T-helper 2 cell treated with Interferon-gamma antibody and Interleukin-4, amounts not matched to agents 100 ng/mL and 5 ng/mL, for 36 hours (primary cell): ENCODE data around the gene TXNRD3. TPM values are rescaled to one million over a fixed set of nuclear protein-coding genes. Genes with fewer than 3 reads are reported as not detected.

Source experiments
- intact Hi-C: fragments of 100-400 bp; cut with micrococcal nuclease; formaldehyde crosslinking; loops from one replicate; pipeline ENCODE4 v1.15.1; 2023
- total RNA-seq: library from RNA; stranded (reverse); gene quantifications from 2 replicates; pipeline ENCODE4 v1.2.3, GENCODE V29; 2022

The TXNRD3 gene
- total RNA-seq, 1 donor from 2014 or later: 0.27 TPM

- intact Hi-C loops: no loop called here
These were observed 17.8 kb upstream of the TXNRD3 start for GRCh38 chr3:126672741-126673140.

GRCh38 chr3:126672340-126672739, 17.4 kb upstream of the TXNRD3 start:
- intact Hi-C loops: no loop called here

- intact Hi-C loops: no loop called here
These were observed 16.6 kb upstream of the TXNRD3 start for GRCh38 chr3:126671521-126671920.

- intact Hi-C loops: no loop called here
These were observed 13.8 kb upstream of the TXNRD3 start for GRCh38 chr3:126668450-126669401.

GRCh38 chr3:126667631-126668449, 12.9 kb upstream of the TXNRD3 start:
- intact Hi-C loops: no loop called here

GRCh38 chr3:126666658-126667528, 12.0 kb upstream of the TXNRD3 start:
- intact Hi-C loops: no loop called here

GRCh38 chr3:126665959-126666657, 11.2 kb upstream of the TXNRD3 start:
- intact Hi-C loops: no loop called here

- intact Hi-C loops: no loop called here
These were observed 10.5 kb upstream of the TXNRD3 start for GRCh38 chr3:126665221-126665936.

GRCh38 chr3:126664591-126665214, 9.8 kb upstream of the TXNRD3 start:
- intact Hi-C loops: no loop called here

GRCh38 chr3:126663750-126664149, 8.8 kb upstream of the TXNRD3 start:
- intact Hi-C loops: no loop called here

GRCh38 chr3:126663257-126663656, 8.3 kb upstream of the TXNRD3 start:
- intact Hi-C loops: no loop called here

- intact Hi-C loops: no loop called here
These were observed 6.8 kb upstream of the TXNRD3 start for GRCh38 chr3:126661532-126662364.

GRCh38 chr3:126659915-126660886, 5.3 kb upstream of the TXNRD3 start:
- intact Hi-C loops: no loop called here

- intact Hi-C loops: no loop called here
These were observed 3.7 kb upstream of the TXNRD3 start for GRCh38 chr3:126658584-126658983.

- intact Hi-C loops: no loop called here
These were observed 3.0 kb upstream of the TXNRD3 start for GRCh38 chr3:126657901-126658300.

- intact Hi-C loops: no loop called here
These were observed 1.6 kb upstream of the TXNRD3 start for GRCh38 chr3:126656371-126657134.

GRCh38 chr3:126655887-126656286, 963 bp upstream of the TXNRD3 start:
- intact Hi-C loops: no loop called here
